GM12865 (cell line): ENCODE measurements around the gene FSTL5.

Experiments
- DNase-seq: peaks from one replicate; pipeline ENCODE4 v3.0.0; 2010; ENCODE audit warnings: low read depth
- H3K4me3 ChIP-seq: 2 replicates; pipeline ENCODE4 v1.5.1; 2011; ENCODE audit warnings: mild to moderate bottlenecking, low read depth, low read length, control low read depth
- CTCF ChIP-seq: IDR thresholded peaks from 2 replicates; pipeline ENCODE4 v1.5.1; 2011; ENCODE audit warnings: low read length, control low read depth, low read depth, inconsistent platforms; ENCODE audit not compliant: insufficient read depth; ENCODE audit errors: missing control alignments

Gene FSTL5

GRCh38 chr4:162139412-162139811 lies 24.4 kb downstream of the FSTL5 start:
- TF ChIP-seq CTCF = no peak
- no peak overlapping the region for H3K4me3 ChIP-seq
- no peak for DNase-seq

GRCh38 chr4:162131256-162131655 lies 32.5 kb downstream of the FSTL5 start:
- no peak for DNase-seq
- H3K4me3 ChIP-seq = no peak overlapping the region
- no peak for TF ChIP-seq CTCF

DNA sequence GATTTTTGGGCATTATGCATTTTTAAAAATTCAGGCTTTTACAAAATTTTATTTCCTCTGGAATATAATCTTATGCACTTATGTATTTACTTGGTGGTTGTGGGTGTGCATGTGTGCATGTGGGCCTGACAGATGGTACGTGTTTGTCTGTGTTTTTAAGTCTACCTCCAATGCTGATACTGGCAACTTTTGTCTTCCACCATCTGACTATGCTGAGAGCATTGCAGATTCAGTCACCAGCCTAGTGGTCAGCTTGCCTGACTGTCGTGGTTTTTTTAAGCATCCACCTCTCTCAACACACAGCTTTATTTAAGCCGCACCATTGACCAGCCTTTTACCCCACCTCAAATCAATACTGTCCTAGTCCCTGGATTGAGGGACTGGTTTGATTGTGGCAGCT lies 37.1 kb downstream of the FSTL5 start:
- DNase-seq = no peak
- TF ChIP-seq CTCF = no peak
- H3K4me3 ChIP-seq = no peak overlapping the region

GRCh38 chr4:162117051-162117450 lies 46.7 kb downstream of the FSTL5 start:
- DNase-seq = no peak
- H3K4me3 ChIP-seq = no peak overlapping the region
- no peak for TF ChIP-seq CTCF

GRCh38 chr4:162116095-162116779 lies 47.6 kb downstream of the FSTL5 start:
- DNase-seq = no peak
- TF ChIP-seq CTCF = no peak
- H3K4me3 ChIP-seq = no peak overlapping the region

DNA sequence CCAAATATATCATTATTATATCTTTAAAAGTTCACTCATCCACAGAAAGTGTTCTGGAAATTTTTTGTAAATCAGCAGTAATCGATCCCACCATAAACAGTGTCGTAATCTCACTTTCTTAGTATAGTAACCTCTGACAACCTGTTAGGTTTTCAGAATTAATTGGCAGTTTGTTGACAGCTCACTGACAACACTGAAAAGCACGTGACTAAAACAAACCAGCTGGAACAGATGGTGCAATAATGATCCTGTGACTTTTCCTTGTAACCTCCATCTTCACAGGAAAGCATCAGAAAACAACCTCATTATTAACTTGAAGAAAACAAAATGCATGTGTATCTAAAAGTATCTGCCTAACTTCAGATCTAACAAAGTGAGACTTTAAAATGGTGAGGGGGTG lies 48.5 kb downstream of the FSTL5 start:
- H3K4me3 ChIP-seq = no peak overlapping the region
- DNase-seq = no peak

More for the DNA sequence above, 48.5 kb downstream of the FSTL5 start:
- TF ChIP-seq CTCF = no peak
